GM12873 (cell line): ENCODE measurements around the gene KIF25.
A peak's percentile ranks its signal among the peaks of the same experiment; 100 is the strongest.

Experiments used
- TF ChIP-seq, protein P1 (sequence below): IDR thresholded peaks from 2 replicates; pipeline ENCODE4 v1.5.1; 2012; ENCODE audit warnings: low read depth, mild to moderate bottlenecking, moderate library complexity, low read length, control low read depth; ENCODE audit not compliant: insufficient read depth; ENCODE audit errors: missing control alignments

The KIF25 gene

DNA sequence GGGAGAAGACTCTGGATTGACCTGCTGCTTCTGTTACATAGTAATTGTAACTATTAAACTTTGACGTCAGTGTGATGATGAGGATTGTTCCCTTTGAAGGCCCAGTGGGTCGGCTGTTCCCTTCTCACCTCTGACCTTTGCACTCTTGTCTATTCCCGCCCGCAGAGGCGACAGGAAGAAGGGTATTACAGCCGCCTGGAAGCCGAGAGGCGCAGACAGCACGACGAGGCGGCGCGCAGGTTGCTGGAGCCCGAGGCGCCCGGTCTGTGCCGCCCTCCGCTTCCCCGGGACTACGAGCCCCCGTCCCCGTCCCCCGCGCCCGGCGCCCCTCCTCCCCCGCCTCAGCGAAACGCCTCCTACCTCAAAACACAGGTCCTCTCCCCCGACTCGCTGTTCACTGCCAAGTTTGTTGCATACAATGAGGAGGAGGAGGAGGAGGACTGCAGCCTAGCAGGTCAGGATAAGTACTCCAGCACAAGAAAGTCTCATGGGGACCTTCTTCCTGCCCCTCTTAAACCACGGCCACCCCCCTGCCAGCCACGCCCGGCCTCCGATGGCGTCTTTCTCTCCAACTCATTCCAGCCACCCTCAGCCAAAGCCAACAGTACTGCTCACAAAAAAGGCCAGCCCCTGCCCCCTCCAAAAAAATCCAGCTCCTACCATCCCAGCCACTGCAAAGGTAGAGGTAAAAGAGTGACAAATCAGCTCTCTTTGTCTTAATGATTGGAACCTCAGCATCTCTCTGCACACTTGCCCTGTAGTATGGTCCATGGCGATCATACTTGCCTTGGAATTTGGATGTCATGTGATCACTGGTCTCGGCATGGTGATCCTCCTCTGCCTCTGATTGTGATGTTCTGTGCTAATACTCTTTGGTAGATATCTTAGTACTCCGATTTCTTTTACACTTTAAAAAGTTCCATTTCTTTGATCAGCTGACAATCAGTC, 31.6 kb upstream of the KIF25 start:
- TF ChIP-seq, protein P1, sequence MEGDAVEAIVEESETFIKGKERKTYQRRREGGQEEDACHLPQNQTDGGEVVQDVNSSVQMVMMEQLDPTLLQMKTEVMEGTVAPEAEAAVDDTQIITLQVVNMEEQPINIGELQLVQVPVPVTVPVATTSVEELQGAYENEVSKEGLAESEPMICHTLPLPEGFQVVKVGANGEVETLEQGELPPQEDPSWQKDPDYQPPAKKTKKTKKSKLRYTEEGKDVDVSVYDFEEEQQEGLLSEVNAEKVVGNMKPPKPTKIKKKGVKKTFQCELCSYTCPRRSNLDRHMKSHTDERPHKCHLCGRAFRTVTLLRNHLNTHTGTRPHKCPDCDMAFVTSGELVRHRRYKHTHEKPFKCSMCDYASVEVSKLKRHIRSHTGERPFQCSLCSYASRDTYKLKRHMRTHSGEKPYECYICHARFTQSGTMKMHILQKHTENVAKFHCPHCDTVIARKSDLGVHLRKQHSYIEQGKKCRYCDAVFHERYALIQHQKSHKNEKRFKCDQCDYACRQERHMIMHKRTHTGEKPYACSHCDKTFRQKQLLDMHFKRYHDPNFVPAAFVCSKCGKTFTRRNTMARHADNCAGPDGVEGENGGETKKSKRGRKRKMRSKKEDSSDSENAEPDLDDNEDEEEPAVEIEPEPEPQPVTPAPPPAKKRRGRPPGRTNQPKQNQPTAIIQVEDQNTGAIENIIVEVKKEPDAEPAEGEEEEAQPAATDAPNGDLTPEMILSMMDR, result no peak

DNA sequence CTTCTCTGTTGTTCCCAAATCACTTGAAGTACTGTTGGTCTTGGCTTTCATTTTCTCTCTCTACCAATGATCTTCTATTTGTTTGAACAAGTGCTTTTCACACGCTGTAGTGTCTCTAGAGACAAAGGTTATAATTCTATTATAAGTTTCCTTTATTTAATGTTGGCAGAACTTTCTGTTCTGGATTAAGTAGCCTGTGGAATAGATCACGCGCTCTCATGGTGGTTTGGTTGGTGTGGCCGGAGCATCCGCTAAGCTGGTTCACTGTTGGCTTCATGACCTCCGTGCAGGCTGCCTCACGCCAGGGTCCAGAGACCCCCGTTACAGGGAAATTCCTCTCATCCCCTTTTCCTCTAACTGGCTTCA, 30.9 kb upstream of the KIF25 start:
- TF ChIP-seq, protein P1, result no peak

DNA sequence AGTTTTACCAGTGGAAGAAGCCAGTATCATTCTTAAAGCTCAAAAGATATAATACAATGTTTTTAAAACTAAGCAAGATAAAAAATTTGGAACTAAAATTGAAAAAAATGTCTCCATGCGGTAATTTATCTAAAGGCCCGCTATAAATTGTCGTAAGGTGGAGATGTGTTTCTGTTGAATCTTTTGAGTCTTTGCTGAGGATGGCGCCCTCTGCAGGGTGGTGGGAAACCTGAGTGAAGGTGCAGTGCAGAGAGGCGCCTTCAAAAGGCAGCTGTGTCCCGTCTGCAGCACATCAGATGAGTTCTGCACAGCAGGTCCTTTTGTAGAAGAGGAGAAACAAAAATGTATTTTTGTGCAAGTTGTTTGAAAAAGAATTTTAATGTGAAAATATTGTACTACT, 29.4 kb upstream of the KIF25 start:
- TF ChIP-seq, protein P1, result peak; percentile 53

DNA sequence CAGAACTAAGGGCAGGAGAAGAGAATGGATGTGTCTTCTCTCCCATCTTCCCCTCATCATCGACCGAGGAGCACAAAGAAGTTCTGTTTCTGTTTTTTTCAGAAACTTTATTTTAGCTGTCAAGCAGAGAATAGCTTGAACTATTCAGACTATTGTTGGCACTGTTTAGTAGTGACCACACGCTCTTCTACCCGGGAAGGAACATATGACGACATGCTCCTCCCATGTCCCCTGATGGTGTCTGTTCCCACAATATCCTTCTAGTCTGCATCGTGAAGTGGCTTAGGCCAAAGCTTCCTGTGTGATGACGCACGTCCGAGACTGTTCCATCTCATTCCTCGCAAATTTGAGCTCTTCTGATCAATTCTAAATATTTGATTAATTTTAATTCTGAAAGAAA, 27.2 kb upstream of the KIF25 start:
- TF ChIP-seq, protein P1, result no peak

DNA sequence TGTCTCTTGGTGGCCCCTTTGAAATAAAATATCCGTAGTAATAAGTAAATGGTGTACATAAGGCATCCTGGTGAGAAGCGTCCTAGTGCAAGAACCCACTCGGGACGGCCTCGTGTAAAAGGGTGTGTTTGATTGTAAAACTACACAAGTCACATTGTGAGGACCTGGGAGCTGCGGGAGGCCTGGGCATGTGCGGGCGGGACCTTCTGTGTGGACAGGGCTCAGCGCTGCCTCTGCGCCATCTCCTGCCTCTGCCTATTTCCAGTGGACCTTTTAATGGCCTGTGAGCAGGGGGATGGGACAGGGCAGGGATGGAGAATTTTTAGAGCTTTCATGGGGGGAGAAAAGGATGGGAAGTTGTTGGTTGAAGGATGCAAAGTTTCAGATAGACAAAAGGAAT, 25.3 kb upstream of the KIF25 start:
- TF ChIP-seq, protein P1, result no peak

DNA sequence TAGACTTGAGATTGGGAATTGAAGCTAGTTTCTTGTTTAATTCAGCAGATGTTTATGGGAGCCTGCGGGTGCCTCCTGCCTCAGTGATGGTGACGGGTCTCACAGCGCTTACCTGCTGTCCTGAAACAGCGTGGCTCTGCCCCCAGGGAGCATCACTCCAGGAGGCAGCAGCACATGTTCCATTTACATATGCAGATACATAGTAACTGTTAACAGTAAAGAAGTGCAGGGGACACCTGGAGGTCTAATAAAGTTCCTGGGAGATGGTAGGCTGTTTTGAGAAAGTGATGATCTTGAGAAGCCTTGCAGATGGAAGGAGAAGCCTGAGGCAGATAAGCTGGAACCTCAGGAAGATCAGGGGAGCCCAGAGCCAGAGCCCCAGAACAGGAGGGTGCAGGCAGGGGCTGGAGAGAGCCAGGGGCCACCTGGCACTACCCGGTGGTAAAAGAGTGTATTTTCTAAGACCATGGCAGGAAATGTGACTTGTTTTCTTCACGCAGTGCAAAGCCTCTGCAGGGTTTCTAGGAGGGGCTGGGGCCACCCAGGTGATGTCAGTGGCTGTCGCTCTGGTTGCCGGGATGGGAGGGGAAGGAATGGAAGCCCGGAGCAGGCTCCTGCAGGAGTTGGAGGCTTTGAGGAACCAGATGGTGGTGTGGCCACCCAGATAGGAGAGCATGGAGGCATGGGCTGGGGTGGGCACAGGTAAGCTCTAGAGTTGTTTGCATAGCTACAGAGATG, 24.2 kb upstream of the KIF25 start:
- TF ChIP-seq, protein P1, result no peak

DNA sequence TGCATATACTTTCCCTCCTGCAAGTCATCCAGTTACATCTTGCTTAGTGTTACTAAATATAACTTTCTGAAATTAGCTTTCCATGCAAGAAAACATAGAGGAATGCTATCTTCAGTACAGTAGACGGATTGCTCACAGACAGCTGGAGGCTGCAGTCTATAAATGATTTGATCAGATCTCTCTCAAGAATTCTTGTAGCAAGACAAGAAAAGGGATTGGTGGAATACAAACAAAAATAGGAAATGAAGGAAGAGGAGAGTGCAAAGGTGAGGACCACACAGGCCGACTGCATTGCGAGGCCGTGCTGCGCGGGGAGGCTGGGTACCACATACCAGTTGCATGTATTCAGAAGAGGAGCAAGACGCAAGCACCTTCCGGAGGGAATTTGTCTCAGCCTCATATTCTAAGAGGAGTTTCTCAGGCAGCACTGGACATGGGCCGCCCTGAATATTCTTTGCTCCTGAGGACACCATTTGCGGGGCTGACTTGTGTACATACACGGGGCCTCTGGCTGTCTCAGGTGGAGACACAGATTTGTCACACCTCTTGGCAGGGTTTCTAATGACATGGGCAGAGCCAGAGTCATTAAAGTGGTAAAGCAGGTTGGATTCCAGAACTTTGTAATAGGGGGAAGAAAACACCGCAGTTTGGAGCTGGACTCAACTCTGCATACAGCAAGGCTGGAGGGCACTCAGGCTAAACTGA, 22.7 kb upstream of the KIF25 start:
- TF ChIP-seq, protein P1, result no peak
